Endothelial cell of umbilical vein (primary cell): ENCODE data around the gene ACTN1. TPM values are rescaled to one million over a fixed set of nuclear protein-coding genes. Genes with fewer than 3 reads are reported as not detected.
A peak's percentile ranks its signal among the peaks of the same experiment; 100 is the strongest.

Experiments
- BruUV-seq: library from RNA; stranded (reverse); fragments of 400-500 nt; replicated peaks from 2 replicates; lab custom pipeline; 2021; lab: Mats Ljungman, UMichigan
- CTCF ChIA-PET: fragments of 300-600, 350-600 bp; sonication (Branson Sonifier 250); formaldehyde crosslinking; loops from one replicate; lab custom pipeline; 2021; ENCODE audit warnings: antibody characterized with exemption, inconsistent platforms; lab: Charles Lee
- POLR2A ChIA-PET: fragments of 300-600, 350-600 bp; sonication (Branson Sonifier 250); formaldehyde crosslinking; loops from one replicate; lab custom pipeline; 2021; ENCODE audit warnings: antibody characterized with exemption, inconsistent platforms; lab: Charles Lee
- DNase-seq: peaks from one replicate; pipeline ENCODE4 v3.0.0-alpha.2; 2011; ENCODE audit warnings: low read depth, low spot score
- FAIRE-seq: peaks from 2 replicates; lab custom pipeline; 2011; peaks lifted over from hg19 to GRCh38; lab: Jason Lieb, UNC
- H2AFZ ChIP-seq: 2 replicates; pipeline ENCODE4 v1.6.0; 2012; ENCODE audit warnings: low read depth, low read length, control low read depth, inconsistent platforms
- H3K27ac ChIP-seq: 2 replicates; pipeline ENCODE4 v1.5.1; 2011; ENCODE audit warnings: low read depth, mild to moderate bottlenecking, control low read depth, low read length, moderate library complexity; ENCODE audit not compliant: insufficient read depth
- H3K27me3 ChIP-seq, 2 experiments: 2 replicates each; pipeline versions ENCODE4 v1.6.0 to v1.6.1; 2011; ENCODE audit warnings: low read length in 2 of 2, mixed read lengths in 1 of 2; ENCODE audit not compliant: control insufficient read depth in 2 of 2, insufficient read depth in 2 of 2
- H3K36me3 ChIP-seq, 2 experiments: 2 replicates in 1 of 2; 3 replicates in 1 of 2; pipeline ENCODE4 v1.5.1; 2011; ENCODE audit warnings: low read length in 2 of 2, mild to moderate bottlenecking in 1 of 2, moderate library complexity in 1 of 2; ENCODE audit not compliant: control insufficient read depth in 2 of 2, insufficient read depth in 2 of 2; ENCODE audit errors: extremely low read depth in 1 of 2
- H3K4me1 ChIP-seq: 3 replicates; pipeline ENCODE4 v1.5.1; 2011; ENCODE audit warnings: mild to moderate bottlenecking, low read length; ENCODE audit not compliant: control insufficient read depth, insufficient read depth; ENCODE audit errors: extremely low read depth
- H3K4me2 ChIP-seq: 2 replicates; pipeline ENCODE4 v1.6.1; 2011; ENCODE audit warnings: low read length, control low read depth, mixed read lengths; ENCODE audit not compliant: insufficient read depth
- H3K4me3 ChIP-seq, 3 experiments: fragments of 200-600 bp in 1 of 3; sonication (generic), shearing (Covaris generic) in 1 of 3; replicated peaks in 1 of 3; 2 replicates each; pipeline ENCODE4 v1.5.1; 2011 to 2016; ENCODE audit warnings: control low read depth in 3 of 3, low read length in 3 of 3, mild to moderate bottlenecking in 2 of 3, inconsistent platforms in 1 of 3, low read depth in 1 of 3, moderate library complexity in 1 of 3; ENCODE audit not compliant: insufficient read depth in 1 of 3
- H3K79me2 ChIP-seq: 2 replicates; pipeline ENCODE4 v1.6.0; 2012; ENCODE audit warnings: low read length, inconsistent platforms; ENCODE audit not compliant: control insufficient read depth, insufficient read depth
- H3K9ac ChIP-seq: replicated peaks from 2 replicates; pipeline ENCODE3; 2011; ENCODE audit warnings: low read length, control low read depth; ENCODE audit not compliant: insufficient read depth; ENCODE audit errors: extremely low read depth
- H3K9me1 ChIP-seq: replicated peaks from 3 replicates; pipeline ENCODE4 v1.6.0; 2011; ENCODE audit warnings: mild to moderate bottlenecking, low read length; ENCODE audit not compliant: control insufficient read depth, insufficient read depth; ENCODE audit errors: extremely low read depth
- H3K9me3 ChIP-seq: replicated peaks from 2 replicates; pipeline ENCODE4 v1.5.1; 2012; ENCODE audit warnings: low read length, inconsistent platforms; ENCODE audit not compliant: control insufficient read depth, insufficient read depth
- H4K20me1 ChIP-seq: replicated peaks from 2 replicates; pipeline ENCODE3; 2011; ENCODE audit warnings: mild to moderate bottlenecking, low read length; ENCODE audit not compliant: control insufficient read depth, insufficient read depth; ENCODE audit errors: extremely low read depth
- CTCF ChIP-seq, 2 donors: IDR thresholded peaks; 1 replicate in 1 of 2; 2 replicates in 1 of 2; pipeline ENCODE4 v1.5.1; 2011; ENCODE audit warnings: low read length in 2 of 2, mild to moderate bottlenecking in 2 of 2, moderate library complexity in 2 of 2, control low read depth in 1 of 2, inconsistent platforms in 1 of 2, low read depth in 1 of 2; ENCODE audit not compliant: insufficient read depth in 1 of 2; ENCODE audit errors: extremely low read depth in 1 of 2
- EZH2 ChIP-seq: IDR thresholded peaks from 2 replicates; pipeline ENCODE4 v1.6.1; 2012; ENCODE audit warnings: borderline replicate concordance, low read depth, mild to moderate bottlenecking, moderate library complexity, low read length, inconsistent platforms; ENCODE audit not compliant: severe bottlenecking
- FOS ChIP-seq: IDR thresholded peaks from 2 replicates; pipeline ENCODE4 v1.6.1; 2011; ENCODE audit warnings: mild to moderate bottlenecking, low read length, moderate library complexity, borderline replicate concordance; ENCODE audit not compliant: insufficient read depth
- GATA2 ChIP-seq: IDR thresholded peaks from 2 replicates; pipeline ENCODE4 v1.7.0; 2011; ENCODE audit warnings: low read depth, mild to moderate bottlenecking, moderate library complexity, mixed read lengths, low read length; ENCODE audit not compliant: insufficient read length, insufficient read depth
- JUN ChIP-seq: IDR thresholded peaks from 2 replicates; pipeline ENCODE4 v1.6.1; 2011; ENCODE audit warnings: borderline replicate concordance, low read depth; ENCODE audit not compliant: insufficient read length, insufficient read depth
- MYC ChIP-seq: IDR thresholded peaks from one replicate; pipeline ENCODE4 v1.6.1; 2011; ENCODE audit warnings: mild to moderate bottlenecking, low read depth, low read length
- POLR2A ChIP-seq: IDR thresholded peaks from 2 replicates; pipeline ENCODE4 v1.6.1; 2012; ENCODE audit warnings: low read depth, mild to moderate bottlenecking, control low read depth, low read length
- POLR2AphosphoS5 ChIP-seq: IDR thresholded peaks from 2 replicates; pipeline ENCODE4 v1.6.1; 2012; ENCODE audit warnings: low read depth, mild to moderate bottlenecking, control low read depth, low read length, moderate library complexity; ENCODE audit not compliant: insufficient read depth
- dilution Hi-C: fragments of 300-500 bp; cut with MboI; formaldehyde crosslinking; loops from one replicate; pipeline ENCODE4 v1.15.0; 2019; ENCODE audit warnings: low sequenced_read_pairs; ENCODE audit not compliant: extremely low pct_ligation_motif_present
- intact Hi-C: fragments of 100-400 bp; cut with micrococcal nuclease; formaldehyde crosslinking; loops from one replicate; pipeline ENCODE4 v1.10.0; 2022
- polyA plus RNA-seq, 4 experiments: library from polyadenylated mRNA; depleted of rRNA in 3 of 4; stranded (reverse) in 3 of 4; unstranded in 1 of 4; fragments of >200 nt; gene quantifications; 2 replicates each; pipeline versions ENCODE4 v1.2.1 to v1.2.3, GENCODE V29; 2011 to 2012; ENCODE audit warnings: missing spikeins in 1 of 4
- total RNA-seq: library from RNA; stranded (reverse); gene quantifications from 2 replicates; pipeline ENCODE4 v1.2.3, GENCODE V29; 2021
- TF ChIP-seq, protein P1 (sequence below): IDR thresholded peaks from 2 replicates; pipeline ENCODE4 v1.6.1; 2011; ENCODE audit not compliant: insufficient read depth, insufficient read length

The ACTN1 gene
- total and polyA plus RNA-seq, 2 donors (not counting 3 experiments of a cell fraction or from before 2014, with no cell fraction given) = 442 to 463 TPM

GRCh38 chr14:68881396-68881795, 97.7 kb downstream of the ACTN1 start:
- Histone ChIP-seq H3K9ac (no peak overlapping the region), H3K9me1 (no peaks in the 10 kb centered on the region), H3K4me2 (no peak overlapping the region), H3K4me3 (no peak overlapping the region), H2AFZ (no peak overlapping the region), H3K27ac (no peak overlapping the region), H3K36me3 (peaks cover 55 to 87% of the 10 kb centered on the region in 2 experiments), H3K4me1 (peaks cover 13% of the 10 kb centered on the region), H3K27me3 (no peaks in the 10 kb centered on the region), H3K79me2 (no peaks in the 10 kb centered on the region), H4K20me1 (no peaks in the 10 kb centered on the region), H3K9me3 (no peaks in the 10 kb centered on the region)
- intact Hi-C loops = no loop called here
- no peak for TF ChIP-seq POLR2AphosphoS5
- TF ChIP-seq, protein P1, sequence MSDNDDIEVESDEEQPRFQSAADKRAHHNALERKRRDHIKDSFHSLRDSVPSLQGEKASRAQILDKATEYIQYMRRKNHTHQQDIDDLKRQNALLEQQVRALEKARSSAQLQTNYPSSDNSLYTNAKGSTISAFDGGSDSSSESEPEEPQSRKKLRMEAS = no peak
- no peak for TF ChIP-seq EZH2
- TF ChIP-seq MYC = no peak
- no peak for TF ChIP-seq GATA2
- no peak for TF ChIP-seq POLR2A
- TF ChIP-seq FOS = no peak
- no peak for TF ChIP-seq JUN
- no peak for TF ChIP-seq CTCF (IDR thresholded peaks at IDR 0.05; ENCODE audit: extremely low read depth in 1 of 2, insufficient read depth in 1 of 2, low read depth in 1 of 2, low read length in 2 of 2)
- ChIA-PET CTCF (interaction anchor here (1.0 kb wide), 1 partner anchor 226 kb away, joined by 3 read pairs; no protein-coding TSS in a partner anchor), POLR2A (no interaction called here)
- dilution Hi-C loops = no loop called here
- BruUV-seq = no TSS peak
- DNase-seq = peak; percentile 30
- peak; percentile 86 for FAIRE-seq
